ENCODE data around the gene IL17C.

- TF ChIP-seq CTCF (IDR thresholded peaks at IDR 0.05; ENCODE audit: poor library complexity) = no peak
- no peak for TF ChIP-seq EZH2 (IDR thresholded peaks at IDR 0.05; ENCODE audit: borderline replicate concordance)
- no peak for TF ChIP-seq EZH2phosphoT487 (IDR thresholded peaks at IDR 0.05; ENCODE audit: low read depth, severe bottlenecking, unreplicated experiment)
Measured at GRCh38 chr16:88595921-88596320, 42.5 kb upstream of the IL17C start.
